Smooth muscle cell of the brain vasculature (primary cell): ENCODE measurements around the gene COA8.
A peak's percentile ranks its signal among the peaks of the same experiment; 100 is the strongest.
"Not testable (repeated sequence)": the region's sequence is repeated elsewhere in the genome, so short reads cannot be mapped to it uniquely, and the experiment has no call there.

Source experiments
- DNase-seq: peaks from one replicate; pipeline ENCODE4 v3.0.0-alpha.2; 2012; ENCODE audit warnings: low read depth, low spot score

The COA8 gene

GRCh38 chr14:103574104-103574503 is 11.3 kb downstream of the COA8 start:
- DNase-seq: no peak

- no peak for DNase-seq
Measured at GRCh38 chr14:103574707-103575285, 12.0 kb downstream of the COA8 start.

DNA sequence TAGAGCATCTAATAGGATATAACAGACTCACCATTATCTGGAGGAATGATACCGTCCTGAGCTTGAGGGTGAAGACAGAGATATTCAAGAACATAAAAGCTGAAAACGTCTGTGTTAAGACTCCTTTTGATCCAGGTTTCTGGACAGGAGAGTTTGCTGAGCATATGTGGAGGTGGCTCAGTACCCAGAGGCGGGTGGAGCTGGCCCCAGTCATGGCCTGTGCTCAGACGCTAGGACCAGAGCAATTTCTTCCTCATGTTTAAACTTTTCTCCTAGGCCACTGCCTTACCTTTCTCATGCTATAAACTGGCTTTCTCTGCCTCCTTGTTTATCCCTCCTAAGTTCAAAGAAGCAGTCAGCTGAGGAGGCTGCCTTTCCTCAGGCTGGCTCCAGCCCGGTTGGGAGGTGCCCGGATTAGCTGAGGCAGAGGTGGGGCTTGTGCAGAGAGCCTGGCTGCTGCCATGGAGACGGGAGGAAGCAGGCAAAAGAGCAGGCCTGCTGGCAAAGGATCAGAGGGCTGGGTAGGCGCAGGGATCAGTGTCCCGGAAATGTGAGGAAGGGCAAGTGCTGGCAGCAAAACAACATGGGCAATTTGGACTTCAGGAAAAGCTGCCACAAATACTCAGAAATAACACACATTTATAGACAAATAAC is 13.7 kb downstream of the COA8 start:
- peak; percentile 63 for DNase-seq

DNA sequence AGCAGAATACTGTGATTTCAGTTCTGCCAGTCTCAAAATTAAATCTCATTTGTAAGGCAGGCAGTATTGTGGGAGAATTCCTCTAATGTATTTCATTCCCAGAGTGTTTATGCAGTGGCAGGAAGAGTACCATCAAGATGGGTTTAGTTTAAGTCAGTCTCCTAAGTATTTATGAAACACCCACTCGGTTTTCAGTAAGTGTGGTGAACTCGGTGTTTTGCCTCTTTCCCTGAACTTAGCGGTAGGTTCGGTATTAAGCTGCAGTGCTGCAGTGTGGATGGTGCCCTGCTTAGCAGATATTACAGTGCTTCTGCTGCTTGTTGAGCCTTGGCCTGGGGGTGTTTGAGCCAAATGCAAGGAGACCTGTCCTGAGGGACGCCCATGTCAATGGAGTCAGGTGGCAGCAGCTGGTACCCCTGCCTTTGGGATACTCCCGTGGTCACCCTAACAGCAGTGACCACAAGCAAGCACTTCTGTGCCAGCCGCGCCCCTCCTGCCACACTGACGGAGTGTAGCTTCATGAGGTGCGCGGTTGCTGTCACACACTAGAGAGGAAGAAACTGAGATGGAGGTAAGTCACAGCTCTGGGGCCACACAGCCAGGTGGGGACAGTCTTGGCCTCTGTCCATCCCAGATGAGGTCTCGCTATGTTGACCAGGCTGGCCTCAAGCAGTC is 15.8 kb downstream of the COA8 start:
- no peak for DNase-seq

DNA sequence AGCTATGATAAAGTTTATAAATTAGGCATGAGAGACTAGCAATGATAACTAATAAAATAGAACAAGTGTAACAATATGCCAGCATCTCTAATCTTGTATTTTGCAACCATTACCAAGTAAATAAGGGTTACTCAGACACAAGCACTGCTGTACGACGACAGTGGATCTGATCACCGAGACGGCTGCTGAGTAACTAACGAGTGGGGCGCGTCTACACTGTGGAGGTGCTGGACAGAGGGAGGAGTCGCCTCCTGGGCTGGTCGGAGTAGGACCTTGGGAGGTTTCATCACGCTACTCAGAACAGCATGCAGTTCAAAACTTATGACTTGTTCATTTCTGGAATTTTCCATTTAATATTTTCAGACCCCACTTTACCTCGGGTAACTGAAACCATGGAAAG is 18.4 kb downstream of the COA8 start:
- DNase-seq: no peak

DNA sequence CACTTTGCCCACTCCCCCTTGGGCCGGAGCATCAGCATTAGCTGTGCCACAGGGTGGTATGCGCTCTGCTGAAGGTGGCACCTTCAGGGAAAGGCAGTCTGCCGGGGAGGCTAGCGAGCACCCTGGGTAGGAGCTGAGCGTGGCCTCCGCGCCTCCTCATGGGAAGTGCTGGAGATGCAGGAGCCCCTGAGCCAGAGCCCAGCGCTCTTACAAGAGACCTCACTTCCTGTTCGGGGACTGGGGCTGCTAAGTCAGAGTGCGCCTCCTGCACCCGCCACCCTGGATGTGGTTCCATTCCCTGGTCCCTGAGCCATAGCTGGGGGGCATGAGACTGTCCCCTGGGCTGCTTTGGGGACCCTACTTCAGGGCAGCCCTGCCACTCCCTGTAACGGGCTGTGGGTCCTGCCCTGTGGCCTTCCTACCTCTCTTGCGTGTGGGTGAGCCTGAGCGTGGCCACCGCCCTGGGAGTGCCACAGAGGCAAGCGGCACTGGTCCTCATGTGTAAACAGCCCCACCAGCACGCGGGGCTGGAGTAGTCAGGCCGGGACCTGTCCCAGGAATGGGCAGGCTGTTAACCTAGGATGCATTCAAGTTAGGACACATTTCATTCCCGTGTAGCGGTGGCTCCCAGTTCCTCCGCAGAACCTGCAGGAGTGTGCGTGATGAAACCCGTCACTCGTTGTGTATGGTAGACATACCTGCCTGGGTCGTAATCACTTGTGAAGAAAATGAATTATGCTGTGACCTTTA is 19.4 kb downstream of the COA8 start:
- no peak for DNase-seq

GRCh38 chr14:103584326-103584915 is 21.7 kb downstream of the COA8 start:
- DNase-seq: no peak

GRCh38 chr14:103593577-103593976 is 30.8 kb downstream of the COA8 start:
- no peak for DNase-seq

- DNase-seq: peak; percentile 65
Measured at GRCh38 chr14:103594265-103594664, 31.5 kb downstream of the COA8 start.

GRCh38 chr14:103597623-103598377 is 35.0 kb downstream of the COA8 start:
- peak; percentile 31 for DNase-seq

DNA sequence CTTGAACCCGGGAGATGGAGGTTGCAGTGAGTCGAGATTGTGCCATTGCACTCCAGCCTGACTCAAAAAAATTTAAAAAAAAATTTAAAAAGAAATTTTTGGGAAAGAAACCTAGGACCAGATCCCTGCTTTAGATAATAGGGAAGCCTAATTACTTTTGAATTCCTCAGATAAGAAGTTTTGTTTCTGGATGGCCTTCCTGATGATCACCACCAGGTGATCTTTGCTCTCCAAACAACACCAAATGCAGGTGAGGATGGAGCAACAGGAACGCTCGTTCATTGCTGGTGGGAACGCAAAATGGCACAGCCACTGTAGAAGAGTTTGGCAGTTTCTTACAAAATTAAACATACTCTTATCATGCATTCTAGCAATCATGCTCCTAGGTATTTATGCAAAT is 37.7 kb downstream of the COA8 start:
- DNase-seq: no peak

GRCh38 chr14:103604620-103605019 is 41.9 kb downstream of the COA8 start:
- DNase-seq: no peak

DNA sequence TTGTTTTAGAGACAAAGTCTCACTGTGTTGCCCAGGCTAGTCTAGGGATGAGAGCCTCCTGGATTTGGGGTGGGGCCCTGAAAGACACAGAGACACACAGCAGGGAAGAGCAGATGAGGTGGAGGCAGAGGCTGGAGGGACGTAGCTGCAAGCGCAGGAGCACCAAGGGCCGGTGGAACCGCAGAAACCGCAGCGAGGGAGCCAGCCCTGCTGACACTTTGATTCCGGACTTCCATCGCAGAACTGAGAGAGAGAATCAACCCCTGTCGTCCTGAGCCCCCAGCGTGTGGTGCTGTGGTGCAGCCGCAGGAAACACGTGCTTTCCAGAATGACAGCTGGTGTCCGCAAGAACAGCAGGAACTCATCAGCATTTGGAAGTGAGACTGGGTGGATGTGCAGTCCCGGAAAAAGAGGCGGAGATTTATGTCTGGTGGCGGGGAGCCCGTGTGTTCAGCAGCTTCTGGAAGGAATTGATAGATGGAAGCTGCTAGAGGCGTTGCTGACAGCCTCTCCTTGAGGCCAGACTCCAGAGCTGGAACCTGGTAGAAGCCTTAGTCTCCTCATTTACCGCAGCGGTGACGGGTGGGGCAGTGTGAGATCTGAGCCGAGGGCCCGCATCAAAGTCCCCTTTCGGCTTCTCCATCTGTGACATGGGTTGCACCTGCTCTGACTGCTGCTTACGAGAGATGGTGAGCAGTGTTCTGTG is 44.4 kb downstream of the COA8 start:
- peak; percentile 89 for DNase-seq

DNA sequence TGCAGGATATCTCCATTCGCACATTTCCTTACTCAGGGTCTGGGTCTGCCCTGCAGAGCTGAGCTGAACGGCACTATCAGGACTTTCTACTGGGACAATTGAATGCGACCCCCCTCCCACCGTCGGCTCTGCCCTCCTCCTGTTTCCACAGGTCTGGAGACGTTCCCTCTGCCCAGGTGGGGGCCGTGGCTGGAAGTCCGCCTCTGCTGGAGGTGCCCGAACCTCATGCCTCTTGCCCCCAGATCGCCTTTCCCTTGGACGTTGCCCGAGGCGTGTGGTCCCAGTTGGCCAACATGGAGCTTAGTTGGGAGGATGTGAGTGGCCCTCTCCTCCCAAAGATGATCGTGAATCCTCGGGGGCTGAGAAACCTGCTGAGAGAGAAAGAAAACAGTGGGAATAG is 45.1 kb downstream of the COA8 start:
- DNase-seq: no peak

- DNase-seq: not testable (repeated sequence)
Measured at GRCh38 chr14:103609081-103609480, 46.3 kb downstream of the COA8 start.

DNA sequence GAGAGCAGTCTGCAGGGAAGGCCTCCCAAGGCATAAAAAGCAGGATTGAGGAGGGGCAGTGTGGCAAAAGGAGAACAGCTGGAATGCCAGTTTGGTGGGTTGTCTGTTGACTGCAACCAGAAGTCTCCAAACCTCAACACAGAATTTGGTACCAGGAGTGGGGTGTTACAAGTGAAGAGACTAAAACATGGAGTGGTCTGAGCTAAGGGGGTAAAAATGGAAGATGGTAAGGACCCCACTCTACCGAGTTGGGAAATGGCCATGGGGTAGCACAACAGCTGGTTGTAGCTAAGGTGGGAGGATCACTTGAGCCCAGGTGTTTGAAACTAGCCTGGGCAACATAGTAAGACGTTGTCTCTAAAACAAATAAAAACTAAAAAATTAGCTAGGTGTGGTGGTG is 48.5 kb downstream of the COA8 start:
- DNase-seq: no peak

DNA sequence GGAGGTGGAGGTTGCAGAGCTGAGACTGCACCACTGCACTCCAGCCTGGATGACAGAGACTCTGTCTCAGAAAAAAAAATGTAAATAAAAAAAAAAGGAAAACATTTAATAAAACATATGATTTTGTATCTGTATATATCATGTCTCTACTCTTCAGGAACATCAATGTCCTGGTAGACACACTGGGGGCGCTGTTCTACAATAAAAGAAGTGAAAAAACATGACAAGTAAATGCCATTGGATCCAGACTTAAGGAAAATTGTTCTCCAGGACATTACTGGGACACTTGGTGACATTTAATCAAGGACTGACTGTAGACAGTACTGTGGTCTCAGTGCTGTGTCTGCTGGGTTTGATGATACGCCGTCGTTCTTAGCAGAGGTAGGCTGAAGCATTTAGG is 50.8 kb downstream of the COA8 start:
- DNase-seq: no peak

GRCh38 chr14:103616635-103617300 is 54.0 kb downstream of the COA8 start:
- DNase-seq: no peak

DNA sequence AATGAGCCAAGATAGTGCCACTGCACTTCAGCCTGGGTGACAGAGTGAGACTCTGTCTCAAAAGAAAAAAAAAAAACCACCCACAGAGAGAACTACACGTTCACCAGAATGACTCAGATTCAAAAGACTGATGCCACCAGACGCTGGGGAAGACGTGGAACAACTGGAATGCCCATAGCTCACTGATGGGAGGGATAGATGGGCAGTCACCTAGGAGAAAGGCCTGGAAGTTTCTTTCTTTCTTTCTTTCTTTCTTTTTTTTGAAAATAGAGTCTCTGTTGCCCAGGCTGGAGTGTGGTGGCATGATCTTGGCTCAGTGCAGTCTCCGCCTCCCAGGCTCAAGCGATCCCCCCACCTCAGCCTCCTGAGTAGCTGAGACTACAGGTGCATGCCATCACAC is 56.3 kb downstream of the COA8 start:
- DNase-seq: no peak

- no peak for DNase-seq
Measured at GRCh38 chr14:103621860-103622259, 59.1 kb downstream of the COA8 start.
